Dendritic cell treated with granulocyte-macrophage colony-stimulating factor and Interleukin-4, amounts not matched to agents 40 ng/mL and 50 ng/mL, for 4 days (primary cell): ENCODE results near the gene ST6GALNAC4.
A peak's percentile ranks its signal among the peaks of the same experiment; 100 is the strongest.

Source experiments
- H3K27ac Mint-ChIP-seq: one replicate; pipeline ENCODE4 v1.8.0; 2022; ENCODE audit warnings: mild to moderate bottlenecking, mixed read lengths
- H3K27me3 Mint-ChIP-seq: one replicate; pipeline ENCODE4 v1.8.0; 2022; ENCODE audit warnings: mild to moderate bottlenecking, mixed read lengths
- H3K36me3 Mint-ChIP-seq: one replicate; pipeline ENCODE4 v1.8.0; 2022; ENCODE audit warnings: low read depth, mixed read lengths
- H3K4me1 Mint-ChIP-seq: one replicate; pipeline ENCODE4 v1.8.0; 2022; ENCODE audit warnings: low read depth, mixed read lengths
- H3K4me3 Mint-ChIP-seq: one replicate; pipeline ENCODE4 v1.8.0; 2022; ENCODE audit warnings: mild to moderate bottlenecking, moderate library complexity, mixed read lengths
- H3K9me3 Mint-ChIP-seq: one replicate; pipeline ENCODE4 v1.8.0; 2022; ENCODE audit warnings: mixed read lengths
- intact Hi-C: fragments of 100-400 bp; cut with micrococcal nuclease; formaldehyde crosslinking; loops from one replicate; pipeline ENCODE4 v1.15.0; 2022

ST6GALNAC4 gene, protein sequence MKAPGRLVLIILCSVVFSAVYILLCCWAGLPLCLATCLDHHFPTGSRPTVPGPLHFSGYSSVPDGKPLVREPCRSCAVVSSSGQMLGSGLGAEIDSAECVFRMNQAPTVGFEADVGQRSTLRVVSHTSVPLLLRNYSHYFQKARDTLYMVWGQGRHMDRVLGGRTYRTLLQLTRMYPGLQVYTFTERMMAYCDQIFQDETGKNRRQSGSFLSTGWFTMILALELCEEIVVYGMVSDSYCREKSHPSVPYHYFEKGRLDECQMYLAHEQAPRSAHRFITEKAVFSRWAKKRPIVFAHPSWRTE

DNA sequence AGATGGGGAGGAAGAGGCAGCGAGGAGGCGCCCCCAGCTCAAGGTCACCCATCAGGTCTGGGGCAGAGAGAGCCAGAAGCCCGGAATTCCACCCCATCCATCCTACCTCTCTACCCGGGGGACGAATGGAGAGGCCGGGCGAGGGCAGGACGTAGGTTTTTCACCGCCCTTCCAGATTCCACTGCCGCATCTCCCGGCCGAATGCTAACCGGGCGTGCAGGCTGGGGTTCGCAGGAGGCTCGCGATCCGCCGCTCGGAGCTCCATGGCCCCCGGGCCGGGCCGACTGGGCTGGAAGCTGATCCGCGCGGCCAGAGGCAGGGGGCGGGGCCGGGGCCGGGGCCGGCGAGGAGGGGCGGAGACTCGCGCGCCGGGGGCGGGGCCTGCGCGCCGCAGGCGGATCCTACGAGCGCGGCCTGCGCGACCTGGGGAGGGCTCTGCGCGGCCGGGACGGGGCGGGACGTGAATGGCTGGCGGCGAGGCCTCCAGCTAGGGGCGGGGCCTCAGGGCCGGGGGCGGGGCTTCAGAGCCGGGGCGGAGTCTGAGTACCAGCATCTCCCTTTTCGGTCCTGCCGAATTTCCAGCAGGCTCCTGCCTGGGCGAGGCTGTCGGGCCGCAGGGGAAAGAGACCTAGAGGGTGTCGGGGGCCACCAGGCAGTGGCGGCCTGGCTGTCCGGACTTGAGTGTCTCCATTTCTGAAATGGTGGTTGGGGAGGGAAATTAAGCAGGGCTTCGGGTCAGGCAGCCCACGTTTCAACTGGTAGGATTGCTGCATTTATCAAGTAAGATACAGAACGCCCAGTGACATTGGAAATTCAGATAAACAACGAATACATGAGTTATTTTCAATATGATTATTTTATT, at the start of gene ST6GALNAC4:
Gene ST6GALNAC4 (minus strand): TSS at position 322 of the 862 bp plus-strand sequence. CDS start 622 bp downstream, outside the sequence.
- intact Hi-C loops: loop anchor here (2.0 to 10.0 kb wide), 4 partner anchors 35 to 342 kb away; partner anchors contain the start of genes CDK9 and TOR2A
- Mint-ChIP-seq H3K4me3 (peak within 1 kb of the TSS; percentile 86), H3K4me1 (peaks cover 77% of the 10 kb centered on the region), H3K9me3 (no peaks in the 10 kb centered on the region), H3K27me3 (peaks cover 6% of the 10 kb centered on the region), H3K27ac (peak within 1 kb of the TSS; percentile 86), H3K36me3 (peaks cover 32% of the 10 kb centered on the region)

DNA sequence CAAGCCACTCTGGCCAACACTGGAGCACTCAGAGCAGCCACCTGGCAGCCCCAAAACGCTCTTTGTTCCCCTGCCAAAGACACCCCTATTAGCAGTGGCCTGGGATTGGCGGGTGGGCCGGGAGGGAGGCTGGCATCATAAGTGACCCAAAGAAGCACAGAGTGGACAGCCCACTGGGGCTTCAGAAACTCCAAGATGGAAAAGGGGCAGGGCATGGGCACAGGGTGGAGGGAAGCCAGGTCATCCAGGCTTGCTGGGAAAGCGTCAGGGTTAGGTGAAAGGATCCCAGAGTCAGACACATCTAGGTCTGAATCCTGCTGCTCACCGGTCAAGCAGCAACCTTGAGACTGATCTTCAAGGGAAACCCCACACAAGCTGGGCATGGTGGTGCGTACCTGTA, 49.1 kb upstream of the ST6GALNAC4 start:
- peaks cover 42% of the 10 kb centered on the region for H3K27me3 Mint-ChIP-seq
- intact Hi-C loops: no loop called here
- H3K4me3 Mint-ChIP-seq: peak overlapping the region; percentile 43
- peak overlapping the region; percentile 18 for H3K27ac Mint-ChIP-seq
- H3K9me3 Mint-ChIP-seq: no peaks in the 10 kb centered on the region
- H3K36me3 Mint-ChIP-seq: no peaks in the 10 kb centered on the region
- H3K4me1 Mint-ChIP-seq: peaks cover 60% of the 10 kb centered on the region

DNA sequence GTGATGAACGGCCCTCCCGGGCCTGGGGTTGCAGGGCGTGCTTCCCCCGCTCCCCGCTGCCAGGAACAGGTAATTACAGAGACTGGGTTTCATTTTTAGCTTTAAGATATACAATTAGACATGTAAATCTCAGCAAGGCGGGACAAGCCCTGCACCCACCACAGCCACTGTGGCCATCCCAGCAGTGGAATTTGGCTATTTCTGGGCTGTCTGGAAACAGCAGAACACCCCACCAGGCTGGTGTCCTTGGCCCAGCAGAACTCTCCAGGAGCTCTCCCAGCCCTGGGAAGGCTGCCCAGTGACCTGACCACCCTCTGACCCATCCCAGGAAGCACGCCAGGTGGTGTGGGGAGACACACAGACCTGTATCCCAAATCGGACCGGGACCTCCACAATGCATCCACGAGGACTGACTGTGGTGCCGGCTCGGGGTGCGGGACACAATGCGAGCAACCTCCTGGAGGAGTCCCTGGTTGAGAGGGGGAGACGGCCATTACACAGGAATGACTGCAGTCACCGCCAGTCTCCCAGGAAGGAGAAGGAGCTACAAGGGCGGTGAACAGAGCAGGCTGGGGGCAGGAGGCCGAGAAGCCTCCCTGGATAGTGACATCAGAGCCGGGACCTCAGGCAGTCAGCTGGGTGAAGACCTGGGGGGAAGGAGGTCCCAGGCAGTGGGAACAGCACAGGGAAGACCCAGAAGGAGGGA, 46.7 kb upstream of the ST6GALNAC4 start:
- Mint-ChIP-seq H3K27me3 (peaks cover 36% of the 10 kb centered on the region), H3K4me1 (peaks cover 53% of the 10 kb centered on the region), H3K36me3 (no peaks in the 10 kb centered on the region), H3K4me3 (no peak overlapping the region), H3K9me3 (no peaks in the 10 kb centered on the region), H3K27ac (no peak overlapping the region)
- intact Hi-C loops: no loop called here

DNA sequence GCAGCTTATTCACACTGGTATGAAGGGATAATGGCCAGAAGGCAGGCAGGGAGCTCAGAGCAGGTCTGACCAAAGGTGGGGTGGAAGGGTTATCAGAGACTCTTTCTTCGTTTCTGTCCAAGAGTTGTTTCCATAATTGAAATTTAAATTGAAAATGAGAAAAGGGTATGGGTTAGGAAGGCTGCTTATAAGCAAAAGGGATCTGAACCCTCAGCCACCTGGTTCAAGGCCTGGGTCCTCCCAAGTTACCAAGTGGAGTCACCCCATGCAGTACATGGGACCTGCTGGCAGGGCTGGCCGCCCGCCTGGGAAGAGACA, 46.2 kb upstream of the ST6GALNAC4 start:
- Mint-ChIP-seq H3K9me3 (no peaks in the 10 kb centered on the region), H3K4me1 (peaks cover 48% of the 10 kb centered on the region), H3K27me3 (peaks cover 36% of the 10 kb centered on the region), H3K27ac (no peak overlapping the region), H3K4me3 (no peak overlapping the region), H3K36me3 (no peaks in the 10 kb centered on the region)
- intact Hi-C loops: no loop called here

DNA sequence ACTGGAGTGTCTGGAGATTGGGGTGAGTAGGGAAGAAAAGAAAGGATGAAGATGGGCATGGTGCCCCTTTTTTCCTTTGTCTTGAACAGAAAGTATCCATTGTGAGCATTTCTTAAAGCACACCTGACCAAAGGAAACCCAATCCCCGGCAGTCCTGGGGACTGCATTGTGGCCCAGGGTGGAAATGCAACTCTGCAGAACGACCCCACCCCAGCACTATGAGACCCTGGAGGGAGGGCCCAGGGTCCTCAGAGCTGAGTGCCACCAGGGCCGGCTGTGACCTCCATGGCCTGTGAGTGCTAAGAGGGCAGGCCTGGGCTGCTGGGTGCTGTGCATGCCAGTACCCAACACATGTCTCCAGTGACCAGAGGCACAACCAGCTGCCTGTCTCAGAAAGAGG, 45.4 kb upstream of the ST6GALNAC4 start:
- intact Hi-C loops: no loop called here
- Mint-ChIP-seq H3K36me3 (no peaks in the 10 kb centered on the region), H3K4me3 (no peak overlapping the region), H3K27me3 (peaks cover 33% of the 10 kb centered on the region), H3K4me1 (peaks cover 41% of the 10 kb centered on the region), H3K27ac (peak overlapping the region; percentile 17), H3K9me3 (no peaks in the 10 kb centered on the region)

DNA sequence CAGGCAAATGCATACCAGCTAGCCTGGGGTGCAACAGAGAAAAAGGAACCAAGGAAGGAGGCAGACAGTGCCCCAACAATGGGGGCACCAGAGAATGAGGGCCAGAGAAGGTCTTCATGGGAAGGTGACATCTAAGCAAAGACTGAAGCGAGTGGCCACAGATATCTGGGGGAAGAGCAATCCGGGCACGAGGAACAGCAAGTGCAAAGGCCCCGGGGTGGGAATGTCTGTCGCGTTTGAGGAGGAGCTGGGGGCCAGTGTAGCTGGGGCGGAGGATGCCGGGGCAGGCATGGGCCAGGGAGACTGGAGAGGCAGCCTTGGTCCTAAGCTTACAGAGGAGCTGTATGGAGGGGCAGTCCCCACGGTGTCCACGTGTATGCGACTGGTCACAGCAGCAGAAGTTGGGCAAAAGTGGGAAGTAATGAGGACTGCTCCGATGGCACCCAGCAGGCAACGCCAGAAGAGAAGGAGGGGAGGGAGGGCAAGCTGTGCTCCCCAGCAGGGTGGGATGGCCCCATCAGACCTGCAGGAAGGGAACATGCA, 44.8 kb upstream of the ST6GALNAC4 start:
- Mint-ChIP-seq H3K4me1 (peaks cover 35% of the 10 kb centered on the region), H3K4me3 (no peak overlapping the region), H3K36me3 (no peaks in the 10 kb centered on the region), H3K9me3 (no peaks in the 10 kb centered on the region), H3K27ac (peak overlapping the region; percentile 17), H3K27me3 (peaks cover 28% of the 10 kb centered on the region)
- intact Hi-C loops: no loop called here

DNA sequence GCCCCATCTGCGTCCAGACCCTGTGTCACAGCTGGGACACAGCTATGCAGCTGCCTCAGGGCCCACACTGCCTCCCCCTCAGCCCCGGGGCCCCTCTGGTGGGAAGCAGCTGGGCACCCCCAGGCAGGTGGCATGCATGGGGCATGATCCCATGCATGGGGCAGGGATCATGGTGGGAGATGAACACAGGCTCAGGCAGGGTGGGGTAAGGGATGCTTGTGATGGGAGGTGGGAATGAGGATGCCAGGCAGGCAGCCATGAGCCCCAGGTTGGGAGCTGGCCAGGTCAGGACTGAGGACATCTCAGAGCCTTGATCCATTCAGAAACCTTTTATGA, 44.3 kb upstream of the ST6GALNAC4 start:
- H3K27me3 Mint-ChIP-seq: peaks cover 26% of the 10 kb centered on the region
- H3K4me1 Mint-ChIP-seq: peaks cover 29% of the 10 kb centered on the region
- intact Hi-C loops: no loop called here
- no peaks in the 10 kb centered on the region for H3K36me3 Mint-ChIP-seq
- H3K9me3 Mint-ChIP-seq: no peaks in the 10 kb centered on the region
- H3K4me3 Mint-ChIP-seq: no peak overlapping the region
- H3K27ac Mint-ChIP-seq: peak overlapping the region; percentile 17

DNA sequence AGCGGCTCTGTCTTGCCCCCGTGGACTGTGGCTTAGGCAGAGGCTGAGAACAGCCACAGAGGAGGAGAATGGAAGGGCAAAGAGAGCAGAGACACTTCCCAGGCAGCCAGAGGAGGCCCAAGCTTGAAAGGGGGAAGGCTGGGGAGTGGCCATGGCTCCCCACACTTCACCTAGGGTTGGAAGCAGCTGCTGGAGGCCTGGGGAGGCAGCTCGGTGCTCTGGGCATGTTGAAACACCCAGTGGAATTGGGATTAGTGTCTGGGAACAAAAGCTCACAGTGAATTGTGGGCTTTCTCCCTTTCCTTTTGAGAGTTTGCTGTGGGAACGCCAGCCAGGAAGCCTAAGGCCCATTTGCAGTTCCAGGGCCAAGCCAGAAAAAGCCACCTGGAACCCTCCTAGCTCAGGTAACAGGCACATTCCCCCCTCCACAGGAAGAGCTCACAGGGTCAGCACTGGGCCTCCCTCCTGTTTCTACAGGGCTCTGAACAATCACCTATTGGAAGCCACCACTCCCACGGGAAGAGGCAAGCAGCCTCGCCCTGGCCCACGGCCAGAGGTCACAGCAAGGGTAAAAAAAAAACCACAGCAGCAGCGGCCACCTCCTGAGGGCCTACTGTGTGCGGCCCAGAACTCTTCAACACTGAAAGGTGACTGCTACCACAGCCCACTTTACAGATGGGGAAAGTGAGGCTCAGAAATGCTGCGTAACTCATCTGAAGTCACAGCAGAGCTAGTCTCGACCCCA, 43.7 kb upstream of the ST6GALNAC4 start:
- intact Hi-C loops: no loop called here
- H3K4me1 Mint-ChIP-seq: peaks cover 28% of the 10 kb centered on the region
- no peaks in the 10 kb centered on the region for H3K9me3 Mint-ChIP-seq
- no peak overlapping the region for H3K4me3 Mint-ChIP-seq
- no peak overlapping the region for H3K27ac Mint-ChIP-seq
- peaks cover 26% of the 10 kb centered on the region for H3K27me3 Mint-ChIP-seq
- no peaks in the 10 kb centered on the region for H3K36me3 Mint-ChIP-seq

DNA sequence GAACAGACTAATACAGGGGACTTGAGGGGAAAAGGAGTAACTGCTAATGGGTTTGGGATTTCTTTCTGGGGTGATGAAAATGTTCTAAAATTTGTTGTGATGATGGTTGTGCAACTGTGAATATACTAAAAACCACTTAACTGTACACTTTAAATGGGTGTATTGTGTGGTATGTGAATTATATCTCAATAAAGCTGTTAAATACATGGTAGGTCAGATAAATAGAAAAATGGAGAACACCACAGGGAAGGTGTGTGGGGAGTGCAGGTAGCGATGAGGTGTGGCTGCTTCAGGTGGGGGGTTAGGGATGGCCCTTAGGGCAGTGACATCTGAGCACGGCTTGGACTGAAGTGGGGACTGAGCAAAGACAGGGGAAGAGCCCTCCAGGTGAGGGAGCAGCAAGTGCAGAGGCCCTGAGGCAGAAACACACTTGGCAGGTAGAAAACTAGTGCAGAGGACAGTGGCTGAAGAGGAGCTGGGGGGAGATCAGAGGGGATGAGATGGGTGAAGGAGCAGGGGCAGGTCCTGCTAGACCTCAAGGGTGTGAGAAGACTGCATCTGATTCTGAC, 43.1 kb upstream of the ST6GALNAC4 start:
- intact Hi-C loops: no loop called here
- peaks cover 28% of the 10 kb centered on the region for H3K4me1 Mint-ChIP-seq
- no peaks in the 10 kb centered on the region for H3K9me3 Mint-ChIP-seq
- no peak overlapping the region for H3K27ac Mint-ChIP-seq
- H3K27me3 Mint-ChIP-seq: peaks cover 30% of the 10 kb centered on the region
- H3K36me3 Mint-ChIP-seq: no peaks in the 10 kb centered on the region
- H3K4me3 Mint-ChIP-seq: no peak overlapping the region

DNA sequence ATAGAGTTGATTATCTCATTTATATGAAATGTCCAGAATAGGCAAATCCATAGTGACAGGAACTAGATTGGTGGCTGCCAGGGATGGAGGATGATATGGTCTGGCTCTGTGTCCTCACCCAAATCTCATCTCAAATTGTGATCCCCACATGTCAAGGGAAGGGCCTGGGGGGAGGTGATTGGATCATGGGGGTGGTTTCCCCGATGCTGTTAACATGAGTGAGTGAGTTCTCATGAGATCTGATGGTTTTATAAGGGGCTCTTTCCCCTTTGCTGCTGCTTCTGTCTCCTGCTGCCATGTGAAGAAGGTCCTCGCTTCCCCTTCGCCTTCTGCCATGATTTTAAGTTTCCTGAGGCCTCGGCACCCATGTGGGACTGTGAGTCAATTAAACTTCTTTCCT, 42.6 kb upstream of the ST6GALNAC4 start:
- H3K4me3 Mint-ChIP-seq: no peak overlapping the region
- H3K9me3 Mint-ChIP-seq: no peaks in the 10 kb centered on the region
- H3K27me3 Mint-ChIP-seq: peaks cover 30% of the 10 kb centered on the region
- peaks cover 27% of the 10 kb centered on the region for H3K4me1 Mint-ChIP-seq
- no peaks in the 10 kb centered on the region for H3K36me3 Mint-ChIP-seq
- no peak overlapping the region for H3K27ac Mint-ChIP-seq
- intact Hi-C loops: no loop called here

DNA sequence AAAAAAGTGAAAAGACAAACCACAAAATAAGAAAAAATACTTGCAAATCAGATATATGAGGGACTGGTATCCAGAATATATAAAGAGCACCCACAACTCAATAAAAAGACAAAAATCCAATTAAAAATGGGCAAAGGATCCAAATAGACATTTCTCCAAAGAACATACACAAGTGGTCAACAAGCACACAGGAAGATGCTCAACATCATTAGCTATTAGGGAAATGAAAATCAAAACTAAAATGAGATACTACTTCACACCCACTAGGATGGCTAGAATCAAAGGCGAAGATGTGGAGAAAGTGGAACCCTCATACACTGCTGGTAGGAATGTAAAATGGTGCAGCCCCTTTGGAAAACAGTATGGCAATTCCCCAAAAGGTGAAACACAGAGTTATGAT, 41.9 kb upstream of the ST6GALNAC4 start:
- H3K27me3 Mint-ChIP-seq: peaks cover 29% of the 10 kb centered on the region
- H3K36me3 Mint-ChIP-seq: no peaks in the 10 kb centered on the region
- H3K27ac Mint-ChIP-seq: no peak overlapping the region
- H3K4me3 Mint-ChIP-seq: no peak overlapping the region
- H3K4me1 Mint-ChIP-seq: peaks cover 23% of the 10 kb centered on the region
- H3K9me3 Mint-ChIP-seq: no peaks in the 10 kb centered on the region
- intact Hi-C loops: no loop called here

DNA sequence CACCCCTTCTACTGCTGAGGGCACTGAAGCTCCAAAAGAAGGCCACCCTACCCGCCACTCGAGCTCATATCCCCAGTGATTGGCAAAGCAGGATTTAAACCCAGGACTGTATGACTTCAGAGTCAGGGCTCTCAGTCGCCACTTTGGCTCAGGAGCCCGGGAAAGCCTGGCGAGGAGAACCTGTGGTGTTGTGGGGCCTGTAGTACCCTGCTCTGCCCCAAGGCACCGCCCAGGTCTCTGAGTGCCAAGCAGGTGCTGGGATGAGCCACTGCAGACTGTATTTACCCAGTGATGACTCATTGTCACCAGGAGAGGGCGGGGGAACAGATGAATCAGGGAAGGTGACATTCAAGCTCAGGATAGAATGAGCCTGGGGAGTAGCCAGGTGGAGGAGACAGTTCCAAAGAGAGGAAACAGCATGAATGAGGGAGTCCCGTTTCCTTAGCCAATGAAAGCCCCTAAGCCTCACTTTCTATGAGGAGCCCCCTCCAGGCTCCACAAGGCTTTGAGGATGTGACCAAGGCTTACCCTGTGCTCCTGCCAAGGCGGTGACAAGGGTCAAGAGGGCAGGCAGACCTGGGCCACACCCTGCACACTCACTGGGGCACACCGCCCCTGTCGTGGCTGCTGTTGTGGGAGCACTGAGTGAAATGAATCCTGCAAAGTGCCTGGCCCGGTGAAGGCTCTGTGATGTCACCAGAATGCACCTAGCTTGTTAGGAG, 38.6 kb upstream of the ST6GALNAC4 start:
- peaks cover 23% of the 10 kb centered on the region for H3K4me1 Mint-ChIP-seq
- H3K27ac Mint-ChIP-seq: no peak overlapping the region
- no peak overlapping the region for H3K4me3 Mint-ChIP-seq
- no peaks in the 10 kb centered on the region for H3K9me3 Mint-ChIP-seq
- intact Hi-C loops: no loop called here
- no peaks in the 10 kb centered on the region for H3K36me3 Mint-ChIP-seq
- H3K27me3 Mint-ChIP-seq: peaks cover 20% of the 10 kb centered on the region
